Brain microvascular endothelial cell (primary cell): ENCODE data around the gene ITIH1.

ENCODE experiments used
- DNase-seq: peaks from one replicate; pipeline ENCODE4 v3.0.0-alpha.2; 2020
- H3K27ac ChIP-seq: fragments of 250-450 bp; sonication (Bioruptor Pico); 2 replicates; pipeline ENCODE4 v1.5.1; 2020; ENCODE audit warnings: mild to moderate bottlenecking, moderate library complexity
- H3K27me3 ChIP-seq: fragments of 250-450 bp; sonication (Bioruptor Pico); replicated peaks from 2 replicates; pipeline ENCODE4 v1.5.1; 2020; ENCODE audit warnings: mild to moderate bottlenecking
- H3K36me3 ChIP-seq: fragments of 250-450 bp; sonication (Bioruptor Pico); replicated peaks from 2 replicates; pipeline ENCODE4 v1.5.1; 2020; ENCODE audit warnings: mild to moderate bottlenecking
- H3K4me3 ChIP-seq: 2 replicates; pipeline ENCODE4 v1.5.1; 2011; ENCODE audit warnings: low read depth, mild to moderate bottlenecking, control low read depth, low read length, moderate library complexity
- in situ Hi-C: cut with HindIII; loops from 2 replicates; pipeline ENCODE4 v1.10.0; 2017; ENCODE audit warnings: low sequenced_read_pairs, low pct_ligation_motif_present
- TF ChIP-seq, protein P1 (sequence below): IDR thresholded peaks from 2 replicates; pipeline ENCODE4 v1.5.1; 2011; ENCODE audit warnings: low read depth, mild to moderate bottlenecking, moderate library complexity, low read length, control low read depth, inconsistent platforms; ENCODE audit errors: missing control alignments

Gene ITIH1

GRCh38 chr3:52791366-52791765 lies 14.0 kb downstream of the ITIH1 start:
- no peak for DNase-seq
- TF ChIP-seq, protein P1, sequence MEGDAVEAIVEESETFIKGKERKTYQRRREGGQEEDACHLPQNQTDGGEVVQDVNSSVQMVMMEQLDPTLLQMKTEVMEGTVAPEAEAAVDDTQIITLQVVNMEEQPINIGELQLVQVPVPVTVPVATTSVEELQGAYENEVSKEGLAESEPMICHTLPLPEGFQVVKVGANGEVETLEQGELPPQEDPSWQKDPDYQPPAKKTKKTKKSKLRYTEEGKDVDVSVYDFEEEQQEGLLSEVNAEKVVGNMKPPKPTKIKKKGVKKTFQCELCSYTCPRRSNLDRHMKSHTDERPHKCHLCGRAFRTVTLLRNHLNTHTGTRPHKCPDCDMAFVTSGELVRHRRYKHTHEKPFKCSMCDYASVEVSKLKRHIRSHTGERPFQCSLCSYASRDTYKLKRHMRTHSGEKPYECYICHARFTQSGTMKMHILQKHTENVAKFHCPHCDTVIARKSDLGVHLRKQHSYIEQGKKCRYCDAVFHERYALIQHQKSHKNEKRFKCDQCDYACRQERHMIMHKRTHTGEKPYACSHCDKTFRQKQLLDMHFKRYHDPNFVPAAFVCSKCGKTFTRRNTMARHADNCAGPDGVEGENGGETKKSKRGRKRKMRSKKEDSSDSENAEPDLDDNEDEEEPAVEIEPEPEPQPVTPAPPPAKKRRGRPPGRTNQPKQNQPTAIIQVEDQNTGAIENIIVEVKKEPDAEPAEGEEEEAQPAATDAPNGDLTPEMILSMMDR, result no peak
- in situ Hi-C loops, result no loop called here

DNA sequence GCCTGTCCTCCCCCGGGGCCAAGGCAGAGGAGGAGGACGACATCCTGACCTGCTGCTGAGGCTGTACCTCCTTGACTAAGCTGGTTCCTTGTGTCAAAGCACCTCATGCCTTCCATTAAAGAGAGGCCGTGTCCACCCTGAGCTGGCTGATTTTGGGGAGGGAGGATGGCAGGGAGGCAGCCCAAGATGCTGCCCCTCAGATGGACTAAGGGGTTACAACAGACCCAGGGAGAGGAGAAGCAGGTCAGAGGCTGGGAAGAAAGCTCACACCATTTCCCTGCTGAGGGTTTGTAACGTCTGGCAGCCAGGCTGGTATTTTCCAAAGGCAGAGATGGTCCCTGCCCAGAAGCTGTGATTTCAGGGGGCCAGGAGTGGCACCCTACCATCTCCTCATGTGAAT lies 14.5 kb downstream of the ITIH1 start:
- H3K27ac ChIP-seq, result no peak overlapping the region
- no peaks in the 10 kb centered on the region for H3K27me3 ChIP-seq
- TF ChIP-seq, protein P1, result no peak
- H3K36me3 ChIP-seq, result no peaks in the 10 kb centered on the region
- no peak for DNase-seq
- H3K4me3 ChIP-seq, result no peak overlapping the region
- in situ Hi-C loops, result no loop called here

More at GRCh38 chr3:52791366-52791765, 14.0 kb downstream of the ITIH1 start:
- H3K36me3 ChIP-seq, result no peaks in the 10 kb centered on the region
- no peak overlapping the region for H3K27ac ChIP-seq
- no peaks in the 10 kb centered on the region for H3K27me3 ChIP-seq
- no peak overlapping the region for H3K4me3 ChIP-seq

- no peak overlapping the region for H3K27ac ChIP-seq
- TF ChIP-seq, protein P1, result peak; percentile 38
- DNase-seq, result no peak
- H3K4me3 ChIP-seq, result no peak overlapping the region
- in situ Hi-C loops, result no loop called here
- H3K36me3 ChIP-seq, result no peaks in the 10 kb centered on the region
- H3K27me3 ChIP-seq, result no peaks in the 10 kb centered on the region
Measured at GRCh38 chr3:52792413-52792812, 15.0 kb downstream of the ITIH1 start.

DNA sequence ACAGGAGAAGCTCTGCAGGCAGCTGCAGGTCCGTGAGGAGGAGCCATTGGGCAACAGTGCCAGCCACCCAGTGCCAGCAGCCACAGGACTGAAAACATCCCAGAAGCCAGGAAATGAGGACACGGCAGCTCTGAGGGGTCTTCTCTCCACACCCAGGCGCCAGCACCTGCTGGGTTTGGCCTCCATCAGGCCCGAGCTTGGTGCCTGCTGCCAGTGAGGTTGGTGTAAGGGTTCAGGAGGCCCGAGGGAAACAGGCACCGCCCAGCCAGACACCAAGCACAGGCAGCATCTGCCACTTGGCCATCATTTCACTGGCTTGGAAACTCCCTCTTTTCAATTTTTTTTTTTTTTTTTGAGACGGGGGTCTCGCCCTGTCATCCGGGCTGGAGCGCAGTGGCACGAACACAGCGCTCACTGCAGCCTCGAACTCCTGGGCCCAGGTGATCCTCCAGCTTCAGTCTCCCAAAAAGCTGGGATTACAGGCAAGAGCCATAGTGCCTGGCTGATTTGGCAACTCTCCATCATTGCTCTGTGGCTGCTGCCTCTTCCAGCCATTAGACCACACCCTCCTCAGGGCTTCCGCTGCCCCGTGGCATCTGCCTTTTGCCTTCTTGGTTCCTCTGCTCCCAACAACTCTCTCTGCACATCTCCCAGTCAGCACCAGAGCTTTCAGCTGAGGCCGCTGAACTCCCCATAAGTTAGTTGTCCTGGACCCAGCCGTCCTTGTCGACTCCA lies 15.7 kb downstream of the ITIH1 start:
- Histone ChIP-seq H3K27ac (no peak overlapping the region), H3K27me3 (no peaks in the 10 kb centered on the region), H3K36me3 (no peaks in the 10 kb centered on the region), H3K4me3 (no peak overlapping the region)
- DNase-seq, result no peak
- in situ Hi-C loops, result no loop called here
- TF ChIP-seq, protein P1, result no peak

- H3K36me3 ChIP-seq, result no peaks in the 10 kb centered on the region
Measured at GRCh38 chr3:52793702-52794611, 16.6 kb downstream of the ITIH1 start.

More at GRCh38 chr3:52793702-52794611, 16.6 kb downstream of the ITIH1 start:
- Histone ChIP-seq H3K27ac (no peak overlapping the region), H3K27me3 (no peaks in the 10 kb centered on the region), H3K4me3 (no peak overlapping the region)
- no peak for DNase-seq
- in situ Hi-C loops, result no loop called here
- TF ChIP-seq, protein P1, result no peak
